DMS 273 (cell line): ENCODE data around the gene ZNF215.
"Not testable (repeated sequence)": the region's sequence is repeated elsewhere in the genome, so short reads cannot be mapped to it uniquely, and the experiment has no call there.

Source experiments
- DNase-seq: peaks from one replicate; lab custom pipeline; 2025; ENCODE audit not compliant: unreplicated experiment; lab: John Stamatoyannopoulos, UW

The ZNF215 gene

GRCh38 chr11:6932145-6932544 lies 5.9 kb downstream of the ZNF215 start:
- DNase-seq: no peak

- no peak for DNase-seq
Observed at GRCh38 chr11:6941970-6942369, 15.7 kb downstream of the ZNF215 start.

GRCh38 chr11:6943131-6943530 lies 16.9 kb downstream of the ZNF215 start:
- DNase-seq: no peak

GRCh38 chr11:6954248-6954647 lies 28.0 kb downstream of the ZNF215 start:
- DNase-seq: not testable (repeated sequence)

GRCh38 chr11:6962141-6962540 lies 35.9 kb downstream of the ZNF215 start:
- no peak for DNase-seq

GRCh38 chr11:6962673-6963072 lies 36.4 kb downstream of the ZNF215 start:
- no peak for DNase-seq

- no peak for DNase-seq
Observed at GRCh38 chr11:6968816-6969215, 42.6 kb downstream of the ZNF215 start.

- not testable (repeated sequence) for DNase-seq
Observed at GRCh38 chr11:6969854-6970253, 43.6 kb downstream of the ZNF215 start.

- no peak for DNase-seq
Observed at GRCh38 chr11:6979365-6979764, 53.1 kb downstream of the ZNF215 start.

GRCh38 chr11:6986487-6986886 lies 60.3 kb downstream of the ZNF215 start:
- DNase-seq: no peak

- no peak for DNase-seq
Observed at GRCh38 chr11:6988506-6988905, 62.3 kb downstream of the ZNF215 start.

GRCh38 chr11:6991227-6991626 lies 65.0 kb downstream of the ZNF215 start:
- no peak for DNase-seq

GRCh38 chr11:6992026-6992425 lies 65.8 kb downstream of the ZNF215 start:
- no peak for DNase-seq

GRCh38 chr11:6992457-6993417 lies 66.5 kb downstream of the ZNF215 start:
- no peak for DNase-seq

- DNase-seq: no peak
Observed at GRCh38 chr11:6995703-6996102, 69.5 kb downstream of the ZNF215 start.

GRCh38 chr11:7004482-7004881 lies 78.3 kb downstream of the ZNF215 start:
- DNase-seq: no peak
